ENCODE data around the gene LELP1. TPM values are rescaled to one million over a fixed set of nuclear protein-coding genes. Genes with fewer than 3 reads are reported as not detected.

LELP1 gene
- total RNA-seq, 2 experiments from 2014 or later, result not detected

GRCh38 chr1:153232553-153232952 is 29.3 kb downstream of the LELP1 start:
- Mint-ChIP-seq H3K9me3 (no peaks in the 10 kb centered on the region), H3K27me3 (peaks cover 34% of the 10 kb centered on the region), H3K27ac (no peak overlapping the region), H3K4me3 (no peak overlapping the region), H3K4me1 (ENCODE audit: low read depth) (no peaks in the 10 kb centered on the region), H3K36me3 (ENCODE audit: low read depth) (no peaks in the 10 kb centered on the region)
- POLR2A ChIA-PET, result no interaction called here
- CTCF ChIA-PET, result no interaction called here
- no peaks in the 10 kb centered on the region for H3K4me1 ChIP-seq (ENCODE audit: insufficient read depth, low read length)
- intact Hi-C loops (cut with DNase I, micrococcal nuclease), result no loop called here
- no peak overlapping the region for H3K4me3 ChIP-seq (ENCODE audit: low read length)
- H3K36me3 ChIP-seq (ENCODE audit: insufficient read depth, low read length), result no peaks in the 10 kb centered on the region
- peaks cover 0 to 8% of the 10 kb centered on the region in 2 experiments for H3K27me3 ChIP-seq (ENCODE audit: control insufficient read depth in 1 of 2, insufficient read depth in 2 of 2, low read length in 2 of 2)
- no peak for ATAC-seq (ENCODE audit: poor library complexity)
- TF ChIP-seq CTCF (IDR thresholded peaks at IDR 0.05), result no peak
- DNase-seq, result peak in 2 of 14 experiments; percentile 10 to 21
- H3K9me3 ChIP-seq (ENCODE audit: control insufficient read depth in 1 of 2, insufficient read depth in 1 of 2, low read length in 2 of 2), result no peaks in the 10 kb centered on the region
- no peak overlapping the region for H3K27ac ChIP-seq (ENCODE audit: low read depth in 1 of 2, low read length in 2 of 2)

DNA sequence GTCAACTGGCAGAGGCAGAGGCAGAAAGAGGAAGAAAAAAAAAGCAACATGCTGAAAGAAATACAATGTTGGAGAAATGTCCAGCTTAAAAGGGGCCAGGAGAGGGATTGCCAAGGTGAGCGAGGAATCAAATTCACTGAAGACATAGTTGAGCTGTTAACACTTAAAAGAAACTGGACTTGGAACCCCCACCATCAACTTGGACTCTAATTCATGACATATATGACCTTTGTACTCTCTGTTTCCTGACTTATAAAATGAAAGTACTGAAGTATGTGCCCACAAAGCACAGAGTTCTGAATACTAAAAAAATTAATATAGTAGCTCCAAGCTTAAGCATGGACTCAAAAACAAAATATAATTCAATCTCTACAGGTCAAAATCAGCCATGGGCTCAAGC is 30.2 kb downstream of the LELP1 start:
- Histone ChIP-seq H3K27me3 (ENCODE audit: control insufficient read depth in 1 of 2, insufficient read depth in 2 of 2, low read length in 2 of 2) (peaks cover 0 to 9% of the 10 kb centered on the region in 2 experiments), H3K27ac (ENCODE audit: low read depth in 1 of 2, low read length in 2 of 2) (no peak overlapping the region), H3K4me1 (ENCODE audit: insufficient read depth, low read length) (no peaks in the 10 kb centered on the region), H3K36me3 (ENCODE audit: insufficient read depth, low read length) (no peaks in the 10 kb centered on the region), H3K4me3 (ENCODE audit: low read length) (no peak overlapping the region), H3K9me3 (ENCODE audit: control insufficient read depth in 1 of 2, insufficient read depth in 1 of 2, low read length in 2 of 2) (no peaks in the 10 kb centered on the region)
- peaks cover 34% of the 10 kb centered on the region for H3K27me3 Mint-ChIP-seq
- TF ChIP-seq CTCF (IDR thresholded peaks at IDR 0.05), result no peak
- DNase-seq (no peak), ATAC-seq (ENCODE audit: poor library complexity) (no peak)
- H3K4me1 Mint-ChIP-seq (ENCODE audit: low read depth), result no peaks in the 10 kb centered on the region
- POLR2A ChIA-PET, result no interaction called here
- H3K36me3 Mint-ChIP-seq (ENCODE audit: low read depth), result no peaks in the 10 kb centered on the region
- H3K27ac Mint-ChIP-seq, result no peak overlapping the region
- H3K4me3 Mint-ChIP-seq, result no peak overlapping the region
- intact Hi-C loops (cut with DNase I, micrococcal nuclease), result no loop called here
- CTCF ChIA-PET, result no interaction called here
- no peaks in the 10 kb centered on the region for H3K9me3 Mint-ChIP-seq

DNA sequence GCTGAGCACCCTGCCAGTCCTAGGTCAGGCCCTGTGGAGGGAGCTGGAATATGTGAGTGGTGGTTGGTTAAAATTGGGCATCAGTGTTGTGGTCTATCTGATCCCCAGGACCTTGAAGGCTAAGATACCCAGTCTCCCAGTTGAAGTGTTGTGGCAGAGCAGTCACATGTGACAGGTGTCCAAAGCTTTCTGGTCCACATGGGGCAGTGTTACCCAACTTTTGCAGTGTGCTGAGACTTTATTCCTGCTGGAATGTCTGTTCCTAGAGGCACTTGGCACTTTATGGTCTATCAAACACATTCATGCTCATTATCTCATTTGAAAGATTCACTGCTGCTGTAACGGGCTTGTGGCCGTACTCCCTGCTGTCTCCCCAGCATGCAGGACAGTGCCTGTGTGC is 35.3 kb downstream of the LELP1 start:
- no peak overlapping the region for H3K27ac Mint-ChIP-seq
- ChIA-PET POLR2A (no interaction called here), CTCF (interaction anchor here (0.9 kb wide), 1 partner anchor 10 kb away, joined by 3 read pairs; no protein-coding TSS in a partner anchor)
- H3K27me3 ChIP-seq (ENCODE audit: control insufficient read depth in 1 of 2, insufficient read depth in 2 of 2, low read length in 2 of 2), result peaks cover 3 to 10% of the 10 kb centered on the region in 2 experiments
- H3K4me1 Mint-ChIP-seq (ENCODE audit: low read depth), result no peaks in the 10 kb centered on the region
- H3K36me3 Mint-ChIP-seq (ENCODE audit: low read depth), result no peaks in the 10 kb centered on the region
- H3K4me3 ChIP-seq (ENCODE audit: low read length), result no peak overlapping the region
- no peaks in the 10 kb centered on the region for H3K9me3 ChIP-seq (ENCODE audit: control insufficient read depth in 1 of 2, insufficient read depth in 1 of 2, low read length in 2 of 2)
- intact Hi-C loops (cut with DNase I, micrococcal nuclease), result no loop called here
- no peak for TF ChIP-seq CTCF (IDR thresholded peaks at IDR 0.05)
- no peak overlapping the region for H3K4me3 Mint-ChIP-seq
- DNase-seq, result no peak
- no peaks in the 10 kb centered on the region for H3K36me3 ChIP-seq (ENCODE audit: insufficient read depth, low read length)
- no peaks in the 10 kb centered on the region for H3K9me3 Mint-ChIP-seq
- H3K27ac ChIP-seq (ENCODE audit: low read depth in 1 of 2, low read length in 2 of 2), result no peak overlapping the region
- no peak for ATAC-seq (ENCODE audit: poor library complexity)
- peaks cover 30% of the 10 kb centered on the region for H3K27me3 Mint-ChIP-seq
- H3K4me1 ChIP-seq (ENCODE audit: insufficient read depth, low read length), result no peaks in the 10 kb centered on the region

Measured in CD4-positive, alpha-beta T cell (primary cell).